Measurements from ENCODE around the gene BAIAP2.

BAIAP2 gene

GRCh38 chr17:81052199-81052997 lies 17.4 kb downstream of the BAIAP2 start:
- Histone ChIP-seq H3K9me3 (ENCODE audit: insufficient read depth, low read depth, low read length) (no peaks in the 10 kb centered on the region), H3K36me3 (ENCODE audit: insufficient read depth, low read length) (no peaks in the 10 kb centered on the region), H3K4me2 (ENCODE audit: low read depth, low read length, poor library complexity, severe bottlenecking) (no peak overlapping the region), H3K9me2 (replicated peaks; ENCODE audit: low read depth, low read length) (no peaks in the 10 kb centered on the region), H2AFZ (ENCODE audit: low read length) (no peak overlapping the region), H3K79me2 (ENCODE audit: insufficient read depth, low read length) (no peaks in the 10 kb centered on the region), H3F3A (ENCODE audit: low read depth) (no peaks in the 10 kb centered on the region), H4K20me1 (ENCODE audit: insufficient read depth, low read length, poor library complexity, severe bottlenecking) (no peaks in the 10 kb centered on the region), H3K4me1 (ENCODE audit: insufficient read depth, low read length, poor library complexity, severe bottlenecking) (no peaks in the 10 kb centered on the region), H3K27me3 (ENCODE audit: insufficient read depth, low read length, poor library complexity, severe bottlenecking) (no peaks in the 10 kb centered on the region), H3K4me3 (ENCODE audit: low read length, poor library complexity, severe bottlenecking) (no peak overlapping the region), H3K9ac (ENCODE audit: low read depth, low read length, poor library complexity, severe bottlenecking) (no peak overlapping the region)
- TF ChIP-seq EZH2phosphoT487 (IDR thresholded peaks at IDR 0.05; ENCODE audit: borderline replicate concordance), result no peak
- TF ChIP-seq CTCF (conservative IDR thresholded peaks at IDR 0.05; ENCODE audit: low read length), result no peak

DNA sequence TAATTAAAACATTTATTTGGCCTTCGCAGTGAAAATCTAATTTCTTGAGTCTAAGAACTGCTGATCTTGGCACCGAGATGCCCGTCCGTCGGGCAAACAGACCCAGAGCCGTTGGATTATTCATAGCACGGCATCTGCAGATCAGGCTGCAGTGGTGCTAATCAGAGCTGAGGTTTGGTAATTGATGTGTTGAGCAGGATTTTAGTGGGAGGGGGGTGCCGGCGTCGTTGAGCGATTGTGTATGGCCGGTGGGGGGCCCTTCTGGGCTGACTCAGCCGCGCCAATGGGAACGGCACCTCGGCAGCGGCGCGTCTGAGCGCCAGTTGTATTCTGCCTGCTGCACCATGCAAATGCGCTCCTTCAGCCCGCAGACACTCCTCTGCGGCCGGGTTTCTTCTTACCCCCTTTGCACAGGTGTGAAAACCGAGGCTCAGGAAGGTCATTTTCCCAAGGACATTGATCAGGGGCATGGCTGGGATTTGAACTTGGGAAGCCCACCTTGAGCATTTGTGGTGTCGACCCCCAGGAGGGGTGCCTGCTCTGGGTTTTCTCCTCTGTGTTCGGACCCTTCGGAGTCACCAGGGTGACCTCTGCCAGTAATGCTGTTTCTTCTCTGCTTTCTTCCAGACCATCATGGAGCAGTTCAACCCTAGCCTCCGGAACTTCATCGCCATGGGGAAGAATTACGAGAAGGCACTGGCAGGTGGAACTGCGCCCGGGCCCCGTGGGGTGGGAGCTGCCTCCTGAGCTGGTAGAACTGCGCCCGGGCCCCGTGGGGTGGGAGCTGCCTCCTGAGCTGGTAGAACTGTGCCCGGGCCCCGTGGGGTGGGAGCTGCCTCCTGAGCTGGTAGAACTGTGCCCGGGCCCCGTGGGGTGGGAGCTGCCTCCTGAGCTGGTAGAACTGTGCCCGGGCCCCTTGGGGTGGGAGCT lies 18.4 kb downstream of the BAIAP2 start:
- H3K9me2 ChIP-seq (replicated peaks; ENCODE audit: low read depth, low read length), result no peaks in the 10 kb centered on the region
- H3K36me3 ChIP-seq (ENCODE audit: insufficient read depth, low read length), result no peaks in the 10 kb centered on the region
- H3K4me1 ChIP-seq (ENCODE audit: insufficient read depth, low read length, poor library complexity, severe bottlenecking), result no peaks in the 10 kb centered on the region
- H3K4me2 ChIP-seq (ENCODE audit: low read depth, low read length, poor library complexity, severe bottlenecking), result no peak overlapping the region
- H3K9me3 ChIP-seq (ENCODE audit: insufficient read depth, low read depth, low read length), result no peaks in the 10 kb centered on the region
- H3K27me3 ChIP-seq (ENCODE audit: insufficient read depth, low read length, poor library complexity, severe bottlenecking), result no peaks in the 10 kb centered on the region
- H3F3A ChIP-seq (ENCODE audit: low read depth), result no peaks in the 10 kb centered on the region
- no peaks in the 10 kb centered on the region for H3K79me2 ChIP-seq (ENCODE audit: insufficient read depth, low read length)
- H3K9ac ChIP-seq (ENCODE audit: low read depth, low read length, poor library complexity, severe bottlenecking), result no peak overlapping the region
- no peak overlapping the region for H3K4me3 ChIP-seq (ENCODE audit: low read length, poor library complexity, severe bottlenecking)
- H2AFZ ChIP-seq (ENCODE audit: low read length), result no peak overlapping the region
- TF ChIP-seq EZH2phosphoT487 (IDR thresholded peaks at IDR 0.05; ENCODE audit: borderline replicate concordance) (no peak), CTCF (conservative IDR thresholded peaks at IDR 0.05; ENCODE audit: low read length) (no peak)
- H4K20me1 ChIP-seq (ENCODE audit: insufficient read depth, low read length, poor library complexity, severe bottlenecking), result no peaks in the 10 kb centered on the region

GRCh38 chr17:81054308-81054707 lies 19.4 kb downstream of the BAIAP2 start:
- no peaks in the 10 kb centered on the region for H3K9me2 ChIP-seq (replicated peaks; ENCODE audit: low read depth, low read length)
- H3K4me1 ChIP-seq (ENCODE audit: insufficient read depth, low read length, poor library complexity, severe bottlenecking), result no peaks in the 10 kb centered on the region
- no peaks in the 10 kb centered on the region for H3K36me3 ChIP-seq (ENCODE audit: insufficient read depth, low read length)
- no peaks in the 10 kb centered on the region for H4K20me1 ChIP-seq (ENCODE audit: insufficient read depth, low read length, poor library complexity, severe bottlenecking)
- H3K4me3 ChIP-seq (ENCODE audit: low read length, poor library complexity, severe bottlenecking), result no peak overlapping the region
- no peak overlapping the region for H2AFZ ChIP-seq (ENCODE audit: low read length)
- TF ChIP-seq EZH2phosphoT487 (IDR thresholded peaks at IDR 0.05; ENCODE audit: borderline replicate concordance) (no peak), CTCF (conservative IDR thresholded peaks at IDR 0.05; ENCODE audit: low read length) (no peak)
- no peaks in the 10 kb centered on the region for H3K9me3 ChIP-seq (ENCODE audit: insufficient read depth, low read depth, low read length)
- no peak overlapping the region for H3K9ac ChIP-seq (ENCODE audit: low read depth, low read length, poor library complexity, severe bottlenecking)
- H3K4me2 ChIP-seq (ENCODE audit: low read depth, low read length, poor library complexity, severe bottlenecking), result no peak overlapping the region
- H3K27me3 ChIP-seq (ENCODE audit: insufficient read depth, low read length, poor library complexity, severe bottlenecking), result no peaks in the 10 kb centered on the region
- no peaks in the 10 kb centered on the region for H3F3A ChIP-seq (ENCODE audit: low read depth)
- H3K79me2 ChIP-seq (ENCODE audit: insufficient read depth, low read length), result no peaks in the 10 kb centered on the region

All from Loucy (cell line).